K562 (cell line): Measurements from ENCODE around the gene FARSA.
"Not testable (repeated sequence)": the region's sequence is repeated elsewhere in the genome, so short reads cannot be mapped to it uniquely, and the experiment has no call there.

Experiments used
- BHLHE40 ChIP-seq: IDR thresholded peaks from 2 replicates; pipeline ENCODE4 v1.6.1; 2011; ENCODE audit warnings: low read length, improper control_type of control experiment
- CEBPB ChIP-seq: fragments of 450-650 bp; IDR thresholded peaks from 2 replicates; pipeline ENCODE4 v1.6.1; 2016; ENCODE audit warnings: missing genetic modification characterization, missing compliant biosample characterization
- CHD2 ChIP-seq: IDR thresholded peaks from 2 replicates; pipeline ENCODE4 v1.6.1; 2011; ENCODE audit warnings: low read depth, low read length
- CTCF ChIP-seq, 3 experiments: IDR thresholded peaks in 2 of 3; conservative IDR thresholded peaks in 1 of 3; 2 replicates each; pipeline ENCODE4 v1.5.1; 2011 to 2012; ENCODE audit warnings: low read length in 3 of 3, mild to moderate bottlenecking in 3 of 3, control low read depth in 2 of 3, improper control_type of control experiment in 1 of 3, inconsistent platforms in 1 of 3, low read depth in 1 of 3, mixed read lengths in 1 of 3, moderate library complexity in 1 of 3; ENCODE audit not compliant: insufficient read depth in 2 of 3
- EP300 ChIP-seq: IDR thresholded peaks from 2 replicates; pipeline ENCODE4 v1.6.1; 2012; ENCODE audit warnings: low read length, improper control_type of control experiment
- MTA2 ChIP-seq: fragments of 450-650 bp; IDR thresholded peaks from 2 replicates; pipeline ENCODE4 v1.6.1; 2016; ENCODE audit warnings: low read depth
- MTA3 ChIP-seq: fragments of 450-650 bp; formaldehyde crosslinking; IDR thresholded peaks from 2 replicates; pipeline ENCODE4 v1.6.1; 2017; ENCODE audit warnings: mild to moderate bottlenecking, borderline replicate concordance
- THAP7 ChIP-seq: fragments of 250-450 bp; sonication (Bioruptor Pico); IDR thresholded peaks from 2 replicates; pipeline ENCODE4 v1.5.0; 2021
- ZKSCAN8 ChIP-seq: fragments of 200-800 bp; sonication (Bioruptor generic); IDR thresholded peaks from 2 replicates; pipeline ENCODE4 v1.6.1; 2016; ENCODE audit warnings: missing genetic modification characterization, missing compliant biosample characterization
- ZNF699 ChIP-seq: fragments of 250-450 bp; sonication (Bioruptor Pico); IDR thresholded peaks from 2 replicates; pipeline ENCODE4 v1.8.0; 2021; ENCODE audit warnings: mild to moderate bottlenecking, moderate library complexity; ENCODE audit not compliant: insufficient replicate concordance
- ZNF785 ChIP-seq: fragments of 250-450 bp; sonication (Bioruptor Pico); IDR thresholded peaks from 2 replicates; pipeline ENCODE4 v1.4.0; 2020; ENCODE audit warnings: mild to moderate bottlenecking
- TF ChIP-seq, protein P1 (sequence below): fragments of 450-650 bp; formaldehyde crosslinking; IDR thresholded peaks from 2 replicates; pipeline ENCODE4 v1.4.0; 2020; ENCODE audit warnings: mild to moderate bottlenecking
- TF ChIP-seq, protein P2 (sequence below): sonication (generic); formaldehyde crosslinking; IDR thresholded peaks from 2 replicates; pipeline ENCODE4 v1.8.0; 2023; ENCODE audit warnings: missing genetic modification reagents, mild to moderate bottlenecking, borderline replicate concordance

DNA sequence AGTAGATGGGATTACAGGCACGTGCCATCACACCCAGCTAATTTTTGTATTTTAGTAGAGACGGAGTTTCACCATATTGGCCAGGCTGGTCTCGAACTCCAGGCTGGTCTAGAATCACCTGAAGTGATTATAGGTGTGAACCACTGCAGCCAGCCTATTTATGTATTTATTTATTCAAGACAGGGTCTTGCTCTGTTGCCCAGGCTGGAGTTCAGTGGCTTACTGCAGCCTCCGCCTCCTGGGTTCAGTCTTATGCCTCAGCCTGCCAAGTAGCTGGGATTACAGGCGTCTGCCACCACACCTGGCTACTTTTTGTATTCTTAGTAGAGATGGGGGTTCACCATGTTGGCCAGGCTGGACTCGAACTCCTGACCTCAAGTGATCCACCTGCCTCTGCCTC lies 18.5 kb upstream of the FARSA start:
- TF ChIP-seq CEBPB (tag); CHD2; CTCF (IDR thresholded peaks at IDR 0.05 in 2 of 3, conservative IDR thresholded peaks at IDR 0.05 in 1 of 3; ENCODE audit: insufficient read depth in 2 of 3, low read depth in 1 of 3, low read length in 3 of 3); ZNF785 (CRISPR knock-in tag); EP300; ZNF699 (CRISPR knock-in tag); BHLHE40; MTA3; MTA2; ZKSCAN8; THAP7: not testable (repeated sequence)
- TF ChIP-seq, protein P1, sequence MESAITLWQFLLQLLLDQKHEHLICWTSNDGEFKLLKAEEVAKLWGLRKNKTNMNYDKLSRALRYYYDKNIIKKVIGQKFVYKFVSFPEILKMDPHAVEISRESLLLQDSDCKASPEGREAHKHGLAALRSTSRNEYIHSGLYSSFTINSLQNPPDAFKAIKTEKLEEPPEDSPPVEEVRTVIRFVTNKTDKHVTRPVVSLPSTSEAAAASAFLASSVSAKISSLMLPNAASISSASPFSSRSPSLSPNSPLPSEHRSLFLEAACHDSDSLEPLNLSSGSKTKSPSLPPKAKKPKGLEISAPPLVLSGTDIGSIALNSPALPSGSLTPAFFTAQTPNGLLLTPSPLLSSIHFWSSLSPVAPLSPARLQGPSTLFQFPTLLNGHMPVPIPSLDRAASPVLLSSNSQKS, result not testable (repeated sequence)
- TF ChIP-seq, protein P2, sequence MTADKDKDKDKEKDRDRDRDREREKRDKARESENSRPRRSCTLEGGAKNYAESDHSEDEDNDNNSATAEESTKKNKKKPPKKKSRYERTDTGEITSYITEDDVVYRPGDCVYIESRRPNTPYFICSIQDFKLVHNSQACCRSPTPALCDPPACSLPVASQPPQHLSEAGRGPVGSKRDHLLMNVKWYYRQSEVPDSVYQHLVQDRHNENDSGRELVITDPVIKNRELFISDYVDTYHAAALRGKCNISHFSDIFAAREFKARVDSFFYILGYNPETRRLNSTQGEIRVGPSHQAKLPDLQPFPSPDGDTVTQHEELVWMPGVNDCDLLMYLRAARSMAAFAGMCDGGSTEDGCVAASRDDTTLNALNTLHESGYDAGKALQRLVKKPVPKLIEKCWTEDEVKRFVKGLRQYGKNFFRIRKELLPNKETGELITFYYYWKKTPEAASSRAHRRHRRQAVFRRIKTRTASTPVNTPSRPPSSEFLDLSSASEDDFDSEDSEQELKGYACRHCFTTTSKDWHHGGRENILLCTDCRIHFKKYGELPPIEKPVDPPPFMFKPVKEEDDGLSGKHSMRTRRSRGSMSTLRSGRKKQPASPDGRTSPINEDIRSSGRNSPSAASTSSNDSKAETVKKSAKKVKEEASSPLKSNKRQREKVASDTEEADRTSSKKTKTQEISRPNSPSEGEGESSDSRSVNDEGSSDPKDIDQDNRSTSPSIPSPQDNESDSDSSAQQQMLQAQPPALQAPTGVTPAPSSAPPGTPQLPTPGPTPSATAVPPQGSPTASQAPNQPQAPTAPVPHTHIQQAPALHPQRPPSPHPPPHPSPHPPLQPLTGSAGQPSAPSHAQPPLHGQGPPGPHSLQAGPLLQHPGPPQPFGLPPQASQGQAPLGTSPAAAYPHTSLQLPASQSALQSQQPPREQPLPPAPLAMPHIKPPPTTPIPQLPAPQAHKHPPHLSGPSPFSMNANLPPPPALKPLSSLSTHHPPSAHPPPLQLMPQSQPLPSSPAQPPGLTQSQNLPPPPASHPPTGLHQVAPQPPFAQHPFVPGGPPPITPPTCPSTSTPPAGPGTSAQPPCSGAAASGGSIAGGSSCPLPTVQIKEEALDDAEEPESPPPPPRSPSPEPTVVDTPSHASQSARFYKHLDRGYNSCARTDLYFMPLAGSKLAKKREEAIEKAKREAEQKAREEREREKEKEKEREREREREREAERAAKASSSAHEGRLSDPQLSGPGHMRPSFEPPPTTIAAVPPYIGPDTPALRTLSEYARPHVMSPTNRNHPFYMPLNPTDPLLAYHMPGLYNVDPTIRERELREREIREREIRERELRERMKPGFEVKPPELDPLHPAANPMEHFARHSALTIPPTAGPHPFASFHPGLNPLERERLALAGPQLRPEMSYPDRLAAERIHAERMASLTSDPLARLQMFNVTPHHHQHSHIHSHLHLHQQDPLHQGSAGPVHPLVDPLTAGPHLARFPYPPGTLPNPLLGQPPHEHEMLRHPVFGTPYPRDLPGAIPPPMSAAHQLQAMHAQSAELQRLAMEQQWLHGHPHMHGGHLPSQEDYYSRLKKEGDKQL (CRISPR knock-in tag), result not testable (repeated sequence)
